Measurements from ENCODE around the gene LMCD1.

The LMCD1 gene

DNA sequence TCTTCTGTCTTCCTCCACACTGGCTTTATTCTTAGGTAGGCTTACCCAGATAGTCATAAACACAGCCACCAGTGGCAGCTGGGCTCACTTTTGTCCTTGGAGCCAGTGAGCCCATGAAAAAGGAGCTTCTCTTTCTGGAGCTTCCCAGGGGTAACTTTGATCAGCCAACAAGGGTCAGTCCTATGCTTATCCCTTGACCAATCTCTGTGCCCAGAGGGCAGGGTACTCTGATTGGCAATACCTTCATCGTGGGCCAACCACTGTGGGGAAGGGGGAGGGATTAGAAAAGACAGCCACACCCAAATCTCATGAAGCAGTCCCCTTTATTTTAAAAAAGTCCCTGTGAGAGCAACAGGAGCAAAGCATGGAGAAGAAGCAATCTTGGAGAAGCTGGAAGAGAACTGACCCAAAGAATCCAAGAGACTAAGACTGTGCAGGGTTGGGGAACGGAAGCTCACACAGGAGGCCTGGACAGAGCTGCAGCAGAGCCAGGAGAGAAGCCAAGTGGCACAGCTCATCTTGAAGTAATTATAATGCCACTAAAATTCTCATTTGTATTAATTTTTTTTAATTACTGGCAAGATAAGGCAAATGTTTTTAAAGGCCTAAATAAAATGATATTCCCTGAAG is 72.5 kb downstream of the LMCD1 start:
- no peak for DNase-seq
- Histone ChIP-seq H3K79me1 (replicated peaks; ENCODE audit: low read length, poor library complexity, severe bottlenecking) (peaks cover 3% of the 10 kb centered on the region), H2AFZ (ENCODE audit: low read depth, low read length) (no peak overlapping the region), H3K23ac (ENCODE audit: low read length in 2 of 2) (no peak overlapping the region), H4K8ac (ENCODE audit: low read length) (no peak overlapping the region), H3K4ac (ENCODE audit: low read depth in 1 of 2, low read length in 2 of 2) (no peak overlapping the region), H3K4me2 (ENCODE audit: low read length, poor library complexity, severe bottlenecking) (no peak overlapping the region), H3K9ac (ENCODE audit: low read length) (no peak overlapping the region), H2BK5ac (ENCODE audit: low read depth, low read length, poor library complexity, severe bottlenecking) (no peak overlapping the region), H2AK5ac (ENCODE audit: low read length, severe bottlenecking) (peak overlapping the region; percentile 41), H3K27ac (ENCODE audit: low read length, poor library complexity, severe bottlenecking) (no peak overlapping the region), H3K27me3 (ENCODE audit: control insufficient read depth in 1 of 2, insufficient read depth in 1 of 2, low read length in 2 of 2) (no peaks in the 10 kb centered on the region), H2BK120ac (ENCODE audit: low read depth, low read length) (no peak overlapping the region), H3K36me3 (ENCODE audit: control insufficient read depth in 1 of 2, insufficient read depth in 2 of 2, low read depth in 1 of 2, low read length in 2 of 2) (peaks cover 38 to 40% of the 10 kb centered on the region in 2 experiments), H3K18ac (ENCODE audit: low read depth in 1 of 2, low read length in 2 of 2) (no peak overlapping the region), H4K91ac (ENCODE audit: low read length) (no peak overlapping the region), H3K9me3 (ENCODE audit: control insufficient read depth, low read length) (no peaks in the 10 kb centered on the region), H2BK12ac (ENCODE audit: low read length in 2 of 2) (peak overlapping the region in 1 of 2 experiments; percentile 50), H2BK15ac (ENCODE audit: low read depth, poor library complexity, severe bottlenecking) (no peak overlapping the region), H3K4me1 (ENCODE audit: control insufficient read depth, insufficient read depth, low read depth, low read length) (peaks cover 8% of the 10 kb centered on the region), H3K4me3 (ENCODE audit: insufficient read depth in 1 of 2, low read depth in 1 of 2, low read length in 2 of 2) (no peak overlapping the region), H3K14ac (ENCODE audit: low read length in 2 of 2) (no peak overlapping the region)
- 100% methylated on average over 1 of the region's 2 CpGs for WGBS

DNA sequence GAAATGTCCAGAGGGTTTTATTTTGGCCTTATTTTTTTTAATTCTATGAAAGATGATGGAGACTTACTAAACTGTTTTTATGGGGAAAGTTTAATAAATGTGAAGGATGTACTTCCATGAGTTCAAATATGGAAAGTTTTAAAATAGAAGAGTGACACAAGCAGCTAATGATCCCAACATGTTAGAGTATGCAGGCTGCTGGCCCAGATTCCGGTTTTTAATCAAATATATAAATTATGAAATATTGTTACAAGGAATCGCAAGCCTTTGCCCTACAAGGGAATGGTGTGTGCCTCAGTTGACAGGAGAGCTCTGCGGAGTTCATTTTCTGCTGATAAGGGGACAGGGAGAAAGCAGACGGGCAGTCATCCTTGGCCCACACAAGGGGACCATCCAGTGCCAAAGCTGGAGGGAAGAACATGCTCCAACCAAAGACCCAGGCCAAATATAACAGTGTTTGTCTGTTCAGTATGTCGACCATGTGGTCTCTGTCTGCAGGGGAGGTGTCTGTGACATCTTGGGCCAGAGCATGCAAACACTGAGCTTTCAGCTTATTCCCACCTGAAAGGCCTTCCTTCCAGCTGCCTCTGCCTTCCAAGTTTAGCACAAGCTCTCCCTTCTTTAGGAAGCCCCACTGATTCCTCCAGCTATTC is 73.2 kb downstream of the LMCD1 start:
- no peak overlapping the region for H4K91ac ChIP-seq (ENCODE audit: low read length)
- no peak overlapping the region for H3K4ac ChIP-seq (ENCODE audit: low read depth in 1 of 2, low read length in 2 of 2)
- H3K27ac ChIP-seq (ENCODE audit: low read length, poor library complexity, severe bottlenecking) = no peak overlapping the region
- peak overlapping the region; percentile 3 for H2AK5ac ChIP-seq (ENCODE audit: low read length, severe bottlenecking)
- no peak overlapping the region for H2BK120ac ChIP-seq (ENCODE audit: low read depth, low read length)
- H3K9me3 ChIP-seq (ENCODE audit: control insufficient read depth, low read length) = no peaks in the 10 kb centered on the region
- peaks cover 32 to 34% of the 10 kb centered on the region in 2 experiments for H3K36me3 ChIP-seq (ENCODE audit: control insufficient read depth in 1 of 2, insufficient read depth in 2 of 2, low read depth in 1 of 2, low read length in 2 of 2)
- H3K4me1 ChIP-seq (ENCODE audit: control insufficient read depth, insufficient read depth, low read depth, low read length) = peaks cover 8% of the 10 kb centered on the region
- no peak overlapping the region for H3K9ac ChIP-seq (ENCODE audit: low read length)
- 93% methylated on average over 4 of the region's 5 CpGs for WGBS
- no peak overlapping the region for H4K8ac ChIP-seq (ENCODE audit: low read length)
- no peak overlapping the region for H3K4me2 ChIP-seq (ENCODE audit: low read length, poor library complexity, severe bottlenecking)
- peak overlapping the region; percentile 49 to 79 for H2BK12ac ChIP-seq (ENCODE audit: low read length in 2 of 2)
- H3K27me3 ChIP-seq (ENCODE audit: control insufficient read depth in 1 of 2, insufficient read depth in 1 of 2, low read length in 2 of 2) = no peaks in the 10 kb centered on the region
- H2BK5ac ChIP-seq (ENCODE audit: low read depth, low read length, poor library complexity, severe bottlenecking) = no peak overlapping the region
- H3K4me3 ChIP-seq (ENCODE audit: insufficient read depth in 1 of 2, low read depth in 1 of 2, low read length in 2 of 2) = no peak overlapping the region
- H2BK15ac ChIP-seq (ENCODE audit: low read depth, poor library complexity, severe bottlenecking) = no peak overlapping the region
- H3K14ac ChIP-seq (ENCODE audit: low read length in 2 of 2) = no peak overlapping the region
- DNase-seq = no peak
- H2AFZ ChIP-seq (ENCODE audit: low read depth, low read length) = no peak overlapping the region
- no peak overlapping the region for H3K23ac ChIP-seq (ENCODE audit: low read length in 2 of 2)
- peaks cover 3% of the 10 kb centered on the region for H3K79me1 ChIP-seq (replicated peaks; ENCODE audit: low read length, poor library complexity, severe bottlenecking)
- peak overlapping the region in 1 of 2 experiments; percentile 26 for H3K18ac ChIP-seq (ENCODE audit: low read depth in 1 of 2, low read length in 2 of 2)

DNA sequence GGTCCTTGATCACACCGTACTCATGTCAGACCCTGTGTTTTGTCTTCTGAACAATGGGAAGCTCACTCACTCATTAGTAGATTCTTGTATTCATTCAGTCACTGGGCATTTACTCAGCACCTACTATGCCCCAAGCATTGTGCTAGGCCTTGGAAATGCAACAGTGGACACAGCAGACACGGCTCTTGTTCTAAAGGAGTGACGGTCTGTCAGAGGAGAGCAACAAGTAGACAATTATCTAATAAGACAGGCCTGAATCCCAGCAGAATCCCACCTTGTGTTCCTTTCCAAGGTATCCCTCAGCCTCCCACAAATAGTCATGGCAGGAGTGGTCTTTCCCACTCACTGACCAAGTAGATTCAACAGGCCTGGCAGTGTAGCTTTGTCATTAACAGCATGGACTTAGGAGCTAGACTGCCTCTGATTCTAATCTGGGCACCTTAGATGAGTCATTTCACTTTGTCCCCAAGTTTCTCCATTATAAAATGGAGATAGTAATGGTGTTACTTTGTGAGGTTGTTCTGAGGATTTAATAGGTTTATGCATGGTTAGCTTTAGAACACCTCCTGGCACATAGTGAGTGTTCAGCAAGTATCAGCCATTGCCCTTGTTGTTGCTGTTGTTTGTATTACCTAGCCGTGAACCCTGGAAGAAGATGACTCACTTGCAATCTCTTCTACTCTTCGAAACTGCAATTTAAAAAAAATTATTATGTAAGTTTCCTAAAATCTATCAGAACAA is 73.9 kb downstream of the LMCD1 start:
- Histone ChIP-seq H2BK15ac (ENCODE audit: low read depth, poor library complexity, severe bottlenecking) (no peak overlapping the region), H4K8ac (ENCODE audit: low read length) (no peak overlapping the region)
- 100% methylated on average over 3 of the region's 5 CpGs for WGBS

DNA sequence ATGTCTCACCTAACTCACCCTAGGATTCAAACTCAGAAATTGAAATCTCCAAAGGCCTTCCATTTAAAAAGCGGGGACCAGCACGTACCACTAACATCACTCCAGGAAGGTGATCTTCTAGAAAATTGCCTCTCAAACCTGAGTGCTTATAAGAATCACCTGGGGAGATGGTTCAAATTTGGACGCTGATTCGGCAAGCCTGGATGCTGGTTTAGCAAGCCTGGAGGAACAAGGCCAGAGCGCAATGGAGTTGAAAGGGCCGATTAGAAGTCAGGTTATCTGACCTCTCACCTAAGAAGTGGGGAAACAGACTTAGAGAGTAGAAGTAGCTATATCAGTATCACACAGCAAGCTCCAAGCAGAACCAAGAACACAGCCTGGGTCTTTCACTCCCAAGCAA is 74.8 kb downstream of the LMCD1 start:
- Histone ChIP-seq H3K23ac (ENCODE audit: low read length in 2 of 2) (no peak overlapping the region), H3K79me1 (replicated peaks; ENCODE audit: low read length, poor library complexity, severe bottlenecking) (peaks cover under 1% of the 10 kb centered on the region), H4K91ac (ENCODE audit: low read length) (peak overlapping the region; percentile 18), H2AFZ (ENCODE audit: low read depth, low read length) (no peak overlapping the region), H2BK12ac (ENCODE audit: low read length in 2 of 2) (peak overlapping the region in 1 of 2 experiments; percentile 24), H3K14ac (ENCODE audit: low read length in 2 of 2) (no peak overlapping the region), H3K4me3 (ENCODE audit: insufficient read depth in 1 of 2, low read depth in 1 of 2, low read length in 2 of 2) (no peak overlapping the region), H2BK15ac (ENCODE audit: low read depth, poor library complexity, severe bottlenecking) (no peak overlapping the region), H2BK5ac (ENCODE audit: low read depth, low read length, poor library complexity, severe bottlenecking) (no peak overlapping the region), H3K27me3 (ENCODE audit: control insufficient read depth in 1 of 2, insufficient read depth in 1 of 2, low read length in 2 of 2) (no peaks in the 10 kb centered on the region), H3K36me3 (ENCODE audit: control insufficient read depth in 1 of 2, insufficient read depth in 2 of 2, low read depth in 1 of 2, low read length in 2 of 2) (peaks cover 18 to 20% of the 10 kb centered on the region in 2 experiments), H3K9ac (ENCODE audit: low read length) (no peak overlapping the region), H3K27ac (ENCODE audit: low read length, poor library complexity, severe bottlenecking) (peak overlapping the region; percentile 8), H3K4me1 (ENCODE audit: control insufficient read depth, insufficient read depth, low read depth, low read length) (peaks cover 8% of the 10 kb centered on the region), H3K9me3 (ENCODE audit: control insufficient read depth, low read length) (no peaks in the 10 kb centered on the region), H3K4me2 (ENCODE audit: low read length, poor library complexity, severe bottlenecking) (no peak overlapping the region), H2BK120ac (ENCODE audit: low read depth, low read length) (no peak overlapping the region), H4K8ac (ENCODE audit: low read length) (peak overlapping the region; percentile 35), H2AK5ac (ENCODE audit: low read length, severe bottlenecking) (no peak overlapping the region), H3K18ac (ENCODE audit: low read depth in 1 of 2, low read length in 2 of 2) (peak overlapping the region; percentile 23 to 37), H3K4ac (ENCODE audit: low read depth in 1 of 2, low read length in 2 of 2) (peak overlapping the region; percentile 13 to 40)
- DNase-seq = no peak
- WGBS = 96% methylated on average over 6 of the region's 6 CpGs

More for the DNA sequence above, 73.9 kb downstream of the LMCD1 start:
- Histone ChIP-seq H3K18ac (ENCODE audit: low read depth in 1 of 2, low read length in 2 of 2) (peak overlapping the region in 1 of 2 experiments; percentile 61), H3K27me3 (ENCODE audit: control insufficient read depth in 1 of 2, insufficient read depth in 1 of 2, low read length in 2 of 2) (no peaks in the 10 kb centered on the region), H2BK5ac (ENCODE audit: low read depth, low read length, poor library complexity, severe bottlenecking) (no peak overlapping the region), H3K36me3 (ENCODE audit: control insufficient read depth in 1 of 2, insufficient read depth in 2 of 2, low read depth in 1 of 2, low read length in 2 of 2) (peaks cover 25 to 27% of the 10 kb centered on the region in 2 experiments), H2BK120ac (ENCODE audit: low read depth, low read length) (no peak overlapping the region), H3K4me1 (ENCODE audit: control insufficient read depth, insufficient read depth, low read depth, low read length) (peaks cover 8% of the 10 kb centered on the region), H3K9me3 (ENCODE audit: control insufficient read depth, low read length) (no peaks in the 10 kb centered on the region), H4K91ac (ENCODE audit: low read length) (no peak overlapping the region), H3K79me1 (replicated peaks; ENCODE audit: low read length, poor library complexity, severe bottlenecking) (peaks cover 3% of the 10 kb centered on the region), H3K9ac (ENCODE audit: low read length) (no peak overlapping the region), H3K4ac (ENCODE audit: low read depth in 1 of 2, low read length in 2 of 2) (no peak overlapping the region), H3K14ac (ENCODE audit: low read length in 2 of 2) (no peak overlapping the region), H3K27ac (ENCODE audit: low read length, poor library complexity, severe bottlenecking) (no peak overlapping the region), H2AK5ac (ENCODE audit: low read length, severe bottlenecking) (peak overlapping the region; percentile 3), H2BK12ac (ENCODE audit: low read length in 2 of 2) (peak overlapping the region; percentile 49 to 79), H3K23ac (ENCODE audit: low read length in 2 of 2) (no peak overlapping the region), H3K4me3 (ENCODE audit: insufficient read depth in 1 of 2, low read depth in 1 of 2, low read length in 2 of 2) (no peak overlapping the region), H2AFZ (ENCODE audit: low read depth, low read length) (no peak overlapping the region), H3K4me2 (ENCODE audit: low read length, poor library complexity, severe bottlenecking) (no peak overlapping the region)
- DNase-seq = peak; percentile 61

Data from mesenchymal stem cell (in vitro differentiated cells and primary cell).